GM10847 (cell line): ENCODE measurements around the gene CENPE.
A peak's percentile ranks its signal among the peaks of the same experiment; 100 is the strongest.

ENCODE experiments used
- POLR2A ChIP-seq: IDR thresholded peaks from 2 replicates; pipeline ENCODE4 v1.6.1; 2011; ENCODE audit not compliant: insufficient read length; ENCODE audit errors: extremely low read depth

Gene CENPE, protein sequence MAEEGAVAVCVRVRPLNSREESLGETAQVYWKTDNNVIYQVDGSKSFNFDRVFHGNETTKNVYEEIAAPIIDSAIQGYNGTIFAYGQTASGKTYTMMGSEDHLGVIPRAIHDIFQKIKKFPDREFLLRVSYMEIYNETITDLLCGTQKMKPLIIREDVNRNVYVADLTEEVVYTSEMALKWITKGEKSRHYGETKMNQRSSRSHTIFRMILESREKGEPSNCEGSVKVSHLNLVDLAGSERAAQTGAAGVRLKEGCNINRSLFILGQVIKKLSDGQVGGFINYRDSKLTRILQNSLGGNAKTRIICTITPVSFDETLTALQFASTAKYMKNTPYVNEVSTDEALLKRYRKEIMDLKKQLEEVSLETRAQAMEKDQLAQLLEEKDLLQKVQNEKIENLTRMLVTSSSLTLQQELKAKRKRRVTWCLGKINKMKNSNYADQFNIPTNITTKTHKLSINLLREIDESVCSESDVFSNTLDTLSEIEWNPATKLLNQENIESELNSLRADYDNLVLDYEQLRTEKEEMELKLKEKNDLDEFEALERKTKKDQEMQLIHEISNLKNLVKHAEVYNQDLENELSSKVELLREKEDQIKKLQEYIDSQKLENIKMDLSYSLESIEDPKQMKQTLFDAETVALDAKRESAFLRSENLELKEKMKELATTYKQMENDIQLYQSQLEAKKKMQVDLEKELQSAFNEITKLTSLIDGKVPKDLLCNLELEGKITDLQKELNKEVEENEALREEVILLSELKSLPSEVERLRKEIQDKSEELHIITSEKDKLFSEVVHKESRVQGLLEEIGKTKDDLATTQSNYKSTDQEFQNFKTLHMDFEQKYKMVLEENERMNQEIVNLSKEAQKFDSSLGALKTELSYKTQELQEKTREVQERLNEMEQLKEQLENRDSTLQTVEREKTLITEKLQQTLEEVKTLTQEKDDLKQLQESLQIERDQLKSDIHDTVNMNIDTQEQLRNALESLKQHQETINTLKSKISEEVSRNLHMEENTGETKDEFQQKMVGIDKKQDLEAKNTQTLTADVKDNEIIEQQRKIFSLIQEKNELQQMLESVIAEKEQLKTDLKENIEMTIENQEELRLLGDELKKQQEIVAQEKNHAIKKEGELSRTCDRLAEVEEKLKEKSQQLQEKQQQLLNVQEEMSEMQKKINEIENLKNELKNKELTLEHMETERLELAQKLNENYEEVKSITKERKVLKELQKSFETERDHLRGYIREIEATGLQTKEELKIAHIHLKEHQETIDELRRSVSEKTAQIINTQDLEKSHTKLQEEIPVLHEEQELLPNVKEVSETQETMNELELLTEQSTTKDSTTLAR (N-terminal part only)

DNA sequence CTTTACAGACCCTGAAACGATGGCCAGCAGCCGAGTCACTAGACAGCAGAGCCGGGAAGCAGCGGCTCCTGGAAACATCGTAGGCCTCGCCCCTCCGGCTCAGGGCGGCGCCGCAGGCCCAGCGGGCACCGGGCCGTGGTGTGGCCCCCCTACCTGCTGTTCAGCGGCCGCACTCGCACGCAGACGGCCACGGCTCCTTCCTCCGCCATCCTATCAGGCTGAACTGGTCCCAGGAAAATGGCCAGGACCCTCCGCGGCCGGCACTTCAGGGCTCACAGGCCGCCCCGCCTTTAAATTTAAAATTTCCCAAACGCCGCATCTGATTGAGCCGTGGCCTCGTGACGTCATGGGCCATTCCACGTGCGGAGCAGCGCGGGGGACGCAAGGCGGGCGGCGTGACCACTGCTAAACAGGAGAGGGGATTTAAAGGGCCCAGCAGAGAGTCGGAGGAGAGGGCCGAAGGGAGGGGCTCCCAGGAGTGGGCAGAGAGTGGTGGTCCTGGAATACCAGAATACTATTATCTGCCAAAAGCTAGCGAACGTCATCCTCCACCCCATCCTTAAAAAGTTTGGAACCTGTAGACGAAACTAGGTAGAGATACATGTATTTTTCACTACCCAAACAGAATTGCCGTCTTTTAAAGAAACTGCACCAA is at the start of gene CENPE:
Gene CENPE, minus strand, starts transcription at position 233 of the 655 bp plus-strand sequence. Its CDS starts 24 bp downstream, at position 209.
- peak; percentile 48 for TF ChIP-seq POLR2A

DNA sequence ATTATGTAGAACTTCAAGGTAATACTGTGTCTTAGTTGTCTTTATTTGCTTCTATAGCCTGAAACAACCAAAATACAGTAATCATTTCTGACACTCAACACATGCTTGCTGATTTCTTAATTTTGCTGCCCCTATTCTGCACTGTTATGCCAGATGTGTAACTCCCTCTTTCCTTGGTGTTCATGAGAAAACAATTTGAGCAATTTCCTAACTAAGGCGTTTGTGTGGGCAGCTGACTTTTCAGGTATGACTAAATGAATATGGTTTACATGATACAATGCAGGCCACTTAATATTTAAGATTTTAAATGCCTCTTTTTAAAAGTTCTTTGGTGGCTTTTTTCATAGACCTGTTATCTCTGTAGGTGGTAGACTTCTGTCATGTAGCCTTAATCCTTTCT is 46.1 kb upstream of the CENPE start:
- TF ChIP-seq POLR2A, result no peak

DNA sequence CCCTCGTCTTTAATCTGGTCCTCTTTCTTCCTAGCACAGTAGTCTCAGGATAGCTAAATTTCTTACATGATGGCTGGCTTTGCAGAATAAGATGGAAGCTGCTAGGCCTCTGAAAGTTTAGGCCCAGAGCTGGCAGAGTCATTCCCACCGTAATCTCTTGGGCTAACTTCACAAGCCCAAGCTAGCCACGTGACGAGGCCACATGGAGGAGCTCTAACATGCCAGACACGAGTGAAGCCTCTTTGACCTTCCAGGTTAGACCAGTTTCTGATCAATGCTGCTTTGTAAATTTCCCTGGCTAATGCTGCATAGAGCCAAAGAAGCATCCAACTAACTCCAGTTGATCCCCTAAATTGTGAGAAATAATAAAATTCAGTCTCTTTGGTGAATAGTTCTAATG is 9.5 kb upstream of the CENPE start:
- no peak for TF ChIP-seq POLR2A

DNA sequence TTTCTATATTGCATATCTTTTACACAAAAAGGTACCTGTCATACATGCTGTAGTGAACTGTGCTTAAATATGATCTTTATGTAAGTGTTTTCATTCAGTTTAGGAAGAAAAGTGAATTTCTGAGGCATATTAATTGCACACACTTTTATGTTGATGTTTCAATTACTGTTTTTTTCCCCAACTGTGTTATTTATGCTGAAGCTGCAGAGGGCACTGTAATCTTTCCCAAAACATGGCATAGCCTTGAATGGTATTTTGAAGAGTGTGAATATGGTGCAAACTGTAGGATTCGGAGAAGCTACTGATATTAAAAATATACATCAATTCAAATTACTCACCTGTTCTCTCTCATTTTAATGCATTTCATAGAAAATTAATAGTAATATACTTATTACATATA is 6.0 kb upstream of the CENPE start:
- TF ChIP-seq POLR2A, result no peak

DNA sequence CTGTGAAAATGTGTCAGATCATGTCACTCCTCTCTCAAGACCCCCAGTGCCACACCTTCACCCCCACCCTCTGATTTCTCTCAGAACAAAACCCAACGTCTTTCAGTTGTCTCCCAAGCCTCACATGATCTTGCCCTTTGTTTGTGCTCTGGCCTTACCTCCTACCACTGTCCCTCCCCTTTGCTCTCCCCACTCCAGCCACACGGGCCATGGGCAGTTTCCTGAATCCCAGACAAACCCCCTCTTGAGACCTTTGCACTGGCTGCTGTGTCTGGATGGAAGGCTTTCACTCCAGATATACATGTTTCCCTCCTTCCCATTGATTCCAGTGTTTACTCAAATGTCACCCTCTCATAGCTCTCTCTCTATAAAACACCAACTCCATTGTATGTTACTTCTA is 3.6 kb upstream of the CENPE start:
- no peak for TF ChIP-seq POLR2A

DNA sequence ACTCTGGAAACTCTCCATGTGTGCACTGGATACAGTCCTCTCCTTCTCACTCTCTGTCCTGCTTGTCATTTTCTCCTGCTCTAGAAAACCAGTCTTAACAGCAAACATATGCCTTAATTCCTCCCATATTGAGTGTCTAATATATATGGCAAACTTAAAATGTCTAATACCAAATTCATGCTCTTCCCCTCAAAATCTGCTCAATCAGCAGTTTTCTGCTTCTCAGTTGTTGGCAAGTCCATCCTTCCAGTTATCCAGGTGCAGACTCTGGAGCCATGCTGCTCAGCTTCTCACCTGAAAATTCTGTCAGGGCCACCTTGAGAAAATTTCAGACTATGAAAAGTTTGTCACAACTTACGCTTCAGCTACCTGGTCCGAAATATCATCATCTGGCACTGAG is 3.1 kb upstream of the CENPE start:
- TF ChIP-seq POLR2A, result no peak

DNA sequence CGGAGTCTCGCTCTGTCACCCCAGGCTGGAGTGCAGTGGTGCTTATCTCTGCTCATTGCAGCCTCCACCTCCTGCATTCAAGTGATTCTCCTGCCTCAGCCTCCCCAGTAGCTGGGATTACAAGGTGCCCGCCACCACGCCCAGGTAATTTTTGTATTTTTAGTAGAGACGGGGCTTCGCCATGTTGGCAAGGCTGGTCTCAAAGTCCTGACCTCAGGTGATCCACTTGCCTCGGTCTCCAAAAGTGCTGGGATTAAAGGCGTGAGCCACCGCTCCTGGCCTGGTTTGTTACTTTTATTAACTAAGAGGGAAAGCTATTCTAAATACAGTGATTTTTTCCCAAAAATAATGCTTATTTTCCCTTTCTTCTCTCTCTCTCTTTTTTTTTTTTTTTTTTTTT is 866 bp upstream of the CENPE start:
- no peak for TF ChIP-seq POLR2A

DNA sequence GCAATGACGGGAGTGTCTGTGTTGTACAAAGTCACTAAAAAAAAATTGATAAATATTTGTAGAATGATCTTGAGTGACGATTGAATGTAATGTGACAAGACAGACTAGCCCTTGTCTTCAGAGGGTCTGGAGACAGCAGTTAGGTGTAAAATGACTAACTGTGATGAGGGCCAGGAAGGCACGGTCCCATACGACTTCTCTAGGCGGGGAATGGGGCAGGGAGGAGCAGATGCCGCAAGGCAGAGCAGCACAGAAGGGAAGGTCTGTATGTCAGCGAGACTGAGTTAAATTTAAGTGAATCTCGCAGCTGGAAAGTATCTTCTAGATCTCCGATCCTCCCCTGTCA is 405 bp downstream of the CENPE start:
- no peak for TF ChIP-seq POLR2A

DNA sequence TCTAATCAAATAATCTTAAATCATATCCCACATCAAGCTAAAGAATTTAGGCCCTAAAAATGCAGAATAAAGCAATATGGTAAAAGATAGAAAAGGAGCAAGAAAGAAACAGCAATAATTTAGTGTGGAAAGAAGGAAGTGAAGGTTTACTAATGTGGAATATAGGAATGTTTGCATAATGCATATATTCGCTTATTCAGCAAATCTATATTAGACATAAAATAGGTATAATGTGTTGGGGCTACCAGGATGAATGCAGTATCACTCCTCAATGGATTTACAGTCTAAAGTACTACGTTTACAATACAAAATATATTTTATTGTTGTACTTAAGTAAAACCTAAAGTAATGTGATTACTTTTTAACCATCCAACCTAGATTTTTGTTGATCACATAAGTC is 4.7 kb downstream of the CENPE start:
- TF ChIP-seq POLR2A, result no peak

DNA sequence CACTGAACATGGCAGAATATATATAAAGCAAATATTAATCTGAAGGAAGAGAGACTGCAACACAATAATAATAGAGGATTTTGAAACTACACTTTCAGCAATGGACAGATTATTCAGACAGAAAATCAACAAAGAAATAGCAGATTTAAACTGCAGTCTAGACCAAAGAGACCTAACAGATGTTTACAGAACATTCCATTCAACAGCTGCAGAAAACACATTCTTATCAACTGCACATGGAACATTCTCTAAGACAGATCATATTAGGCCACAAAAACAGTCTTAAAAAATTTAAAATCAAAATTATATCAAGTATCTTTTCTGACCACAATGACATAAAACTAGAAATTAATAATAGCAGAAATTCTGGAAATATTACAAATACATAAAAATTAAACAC is 27.1 kb downstream of the CENPE start:
- no peak for TF ChIP-seq POLR2A

DNA sequence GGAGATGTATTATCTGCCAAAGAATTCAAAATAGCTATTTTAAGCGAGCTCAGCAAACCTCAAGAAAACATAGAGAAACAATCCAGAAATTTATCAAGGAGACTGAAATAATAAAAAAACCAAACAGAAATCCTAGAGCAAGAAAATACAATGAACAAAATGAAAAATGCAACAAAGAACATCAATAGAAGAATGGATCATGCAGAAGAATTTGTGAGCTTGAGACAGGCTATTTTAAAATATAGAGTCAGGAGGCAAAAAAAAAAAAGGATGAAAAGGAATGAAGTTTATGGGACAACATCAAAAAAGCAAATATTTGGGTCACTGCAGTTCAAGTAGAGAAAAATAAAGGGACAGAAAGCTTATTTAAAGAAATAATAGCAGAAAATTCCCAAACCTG is 29.1 kb downstream of the CENPE start:
- TF ChIP-seq POLR2A, result no peak

DNA sequence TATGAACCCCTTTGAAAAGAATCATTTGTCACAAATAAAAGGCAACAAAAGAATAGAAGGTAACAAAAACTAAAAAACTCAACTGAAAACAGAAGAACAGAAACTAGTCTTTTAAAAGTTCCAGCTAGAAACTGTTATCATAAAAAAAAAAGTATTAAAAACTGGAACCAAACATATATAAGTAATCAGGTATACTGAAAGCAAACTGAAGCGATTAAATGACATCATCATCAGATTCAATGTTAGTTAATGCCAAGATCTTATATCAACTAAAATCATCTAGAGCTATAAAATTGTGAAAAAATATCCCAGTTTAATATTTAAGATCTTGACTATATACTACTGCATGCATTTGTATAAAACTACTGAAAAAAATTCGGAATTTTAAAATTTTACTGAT is 36.0 kb downstream of the CENPE start:
- TF ChIP-seq POLR2A, result no peak

DNA sequence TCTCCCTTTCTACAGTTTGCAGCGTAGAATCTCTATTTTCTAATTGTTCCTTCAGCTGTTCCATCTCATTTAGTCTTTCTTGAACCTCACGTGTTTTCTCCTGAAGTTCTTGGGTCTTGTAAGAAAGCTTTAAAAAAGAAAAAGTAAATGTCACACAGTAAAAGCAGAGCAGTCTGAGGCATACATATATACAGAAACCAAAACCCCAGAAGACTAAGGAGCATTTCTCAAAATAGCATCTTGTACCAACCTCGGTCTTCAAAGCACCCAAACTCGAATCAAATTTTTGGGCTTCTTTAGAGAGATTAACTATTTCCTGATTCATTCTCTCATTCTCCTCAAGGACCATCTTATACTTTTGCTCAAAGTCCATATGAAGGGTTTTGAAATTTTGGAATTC is 39.4 kb downstream of the CENPE start:
- no peak for TF ChIP-seq POLR2A

DNA sequence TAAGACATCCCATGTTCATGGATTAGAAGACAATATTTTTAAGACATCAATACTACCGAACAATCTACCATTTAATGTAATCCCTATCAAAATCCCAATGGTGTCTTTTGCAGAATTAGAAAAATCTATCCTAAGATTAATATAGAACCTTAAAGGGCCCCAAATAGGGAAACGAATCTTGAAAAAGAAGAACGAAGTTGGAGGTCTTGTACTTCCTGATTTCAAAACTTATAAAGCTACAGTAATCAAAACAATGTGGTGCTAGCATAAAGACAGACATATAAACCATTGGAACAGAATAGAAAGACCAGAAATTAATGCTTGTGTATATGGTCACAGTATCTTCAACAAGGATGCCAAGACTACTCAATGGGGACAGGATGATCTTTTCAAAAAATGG is 42.0 kb downstream of the CENPE start:
- TF ChIP-seq POLR2A, result no peak

DNA sequence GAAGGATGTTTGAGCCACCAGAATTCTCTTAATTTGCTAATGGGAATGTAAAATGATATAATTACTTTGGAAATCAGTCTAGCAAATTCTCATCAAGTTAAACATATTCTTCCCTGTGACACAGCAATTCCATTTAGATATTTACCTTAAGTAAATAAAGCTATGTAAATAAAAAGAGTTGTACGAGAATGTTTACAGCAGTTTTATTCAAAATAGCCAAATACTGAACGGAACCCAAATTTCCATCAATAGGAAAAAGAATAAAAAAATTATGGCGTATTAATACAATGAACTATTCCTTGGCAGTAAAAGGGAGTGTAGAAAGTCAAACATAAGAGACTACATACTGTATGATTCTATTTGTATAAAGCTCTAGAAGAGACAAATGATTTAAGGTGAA is 45.8 kb downstream of the CENPE start:
- TF ChIP-seq POLR2A, result no peak
